Measurements from ENCODE around the gene GPI. TPM values are rescaled to one million over a fixed set of nuclear protein-coding genes. Genes with fewer than 3 reads are reported as not detected.

The GPI gene
- total RNA-seq, 1 experiment from 2014 or later, result 370 TPM

DNA sequence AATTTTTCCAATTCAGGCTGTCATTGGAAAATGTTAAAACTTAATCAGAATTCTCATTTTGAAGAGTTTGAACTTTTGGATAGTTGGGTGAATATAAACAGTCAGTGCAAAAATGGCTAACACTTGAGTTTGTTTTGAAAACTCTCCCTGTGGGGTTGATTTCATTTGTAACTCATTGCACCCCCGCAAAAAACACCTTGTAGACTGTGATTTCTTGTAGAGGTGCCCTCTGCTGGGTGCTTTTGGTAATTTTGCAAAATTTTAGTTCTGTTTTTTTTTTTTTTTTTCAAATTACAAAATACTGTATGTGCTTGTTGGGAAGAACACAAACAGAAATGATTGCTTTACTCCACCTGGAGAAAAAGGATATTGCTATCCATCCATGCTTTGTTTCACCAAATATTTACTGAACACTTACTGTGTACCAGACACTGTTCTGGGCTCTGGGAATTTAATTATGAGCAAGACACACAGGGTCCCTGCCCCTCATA lies 28.2 kb upstream of the GPI start:
- TF ChIP-seq POLR2AphosphoS5 (IDR thresholded peaks at IDR 0.05; ENCODE audit: low read depth, low read length), result no peak
- TF ChIP-seq, protein P1, sequence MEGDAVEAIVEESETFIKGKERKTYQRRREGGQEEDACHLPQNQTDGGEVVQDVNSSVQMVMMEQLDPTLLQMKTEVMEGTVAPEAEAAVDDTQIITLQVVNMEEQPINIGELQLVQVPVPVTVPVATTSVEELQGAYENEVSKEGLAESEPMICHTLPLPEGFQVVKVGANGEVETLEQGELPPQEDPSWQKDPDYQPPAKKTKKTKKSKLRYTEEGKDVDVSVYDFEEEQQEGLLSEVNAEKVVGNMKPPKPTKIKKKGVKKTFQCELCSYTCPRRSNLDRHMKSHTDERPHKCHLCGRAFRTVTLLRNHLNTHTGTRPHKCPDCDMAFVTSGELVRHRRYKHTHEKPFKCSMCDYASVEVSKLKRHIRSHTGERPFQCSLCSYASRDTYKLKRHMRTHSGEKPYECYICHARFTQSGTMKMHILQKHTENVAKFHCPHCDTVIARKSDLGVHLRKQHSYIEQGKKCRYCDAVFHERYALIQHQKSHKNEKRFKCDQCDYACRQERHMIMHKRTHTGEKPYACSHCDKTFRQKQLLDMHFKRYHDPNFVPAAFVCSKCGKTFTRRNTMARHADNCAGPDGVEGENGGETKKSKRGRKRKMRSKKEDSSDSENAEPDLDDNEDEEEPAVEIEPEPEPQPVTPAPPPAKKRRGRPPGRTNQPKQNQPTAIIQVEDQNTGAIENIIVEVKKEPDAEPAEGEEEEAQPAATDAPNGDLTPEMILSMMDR (IDR thresholded peaks at IDR 0.05), result peak; percentile 84
- DNase-seq (ENCODE audit: low read depth, low spot score) (no peak), ATAC-seq (peak; percentile 59)
- no peak overlapping the region for H3K4me3 ChIP-seq (ENCODE audit: low read depth in 2 of 2, low read length in 2 of 2)
- peaks cover 7% of the 10 kb centered on the region; the same call in 1 of the 2 replicates for H3K36me3 ChIP-seq (ENCODE audit: control insufficient read depth, insufficient read depth, low read length)
- ChIA-PET CTCF (interaction anchor here (0.5 kb wide), 1 partner anchor 127 kb away, joined by 3 read pairs; no protein-coding TSS in a partner anchor), POLR2A (no interaction called here)
- in situ Hi-C loops (cut with HindIII; ENCODE audit: low pct_unique_long_range_greater_than_20kb, low sequenced_read_pairs), result no loop called here
- no peaks in the 10 kb centered on the region for H3K4me1 ChIP-seq (ENCODE audit: control insufficient read depth, insufficient read depth, low read length)
- no peaks in the 10 kb centered on the region for H3K27me3 ChIP-seq (ENCODE audit: control insufficient read depth, insufficient read depth, low read length)
- no peaks in the 10 kb centered on the region for H3K9me3 ChIP-seq (ENCODE audit: control insufficient read depth, insufficient read depth, low read depth, low read length)
- BruUV-seq (replicated peaks), result no TSS peak
- H3K27ac ChIP-seq (ENCODE audit: low read length), result no peak overlapping the region
- intact Hi-C loops (cut with micrococcal nuclease; ENCODE audit: unreplicated experiment), result loop anchor here (5.0 kb wide), 1 partner anchor 95 kb away; no protein-coding TSS in a partner anchor

DNA sequence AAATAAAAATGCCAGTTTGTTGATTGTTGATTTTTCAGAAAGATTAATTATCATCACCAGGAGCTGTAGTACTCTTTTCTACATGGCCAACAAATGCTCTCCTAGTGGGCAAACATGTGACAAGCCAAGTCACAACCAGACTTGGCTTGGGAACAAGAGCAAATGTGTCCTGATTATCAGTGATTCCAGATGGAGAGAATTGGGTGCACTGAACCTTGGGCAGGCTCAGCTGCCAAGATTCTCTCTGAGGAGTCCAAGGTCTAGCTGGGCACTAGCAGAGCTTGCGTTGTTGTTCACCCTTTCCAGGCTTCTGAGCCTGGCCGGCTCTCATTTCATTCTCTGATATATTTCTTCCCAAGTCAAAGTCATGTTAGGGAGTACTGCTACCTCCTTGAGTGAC lies 27.3 kb upstream of the GPI start:
- POLR2A ChIA-PET, result interaction anchor here (0.6 kb wide), 1 partner anchor 549 kb away, joined by 12 read pairs; no protein-coding TSS in a partner anchor
- CTCF ChIA-PET, result interaction anchor here (0.5 to 0.8 kb wide), 2 partner anchors 128 to 408 kb away, joined by 3 read pairs; no protein-coding TSS in a partner anchor
- Histone ChIP-seq H3K27ac (ENCODE audit: low read length) (no peak overlapping the region), H3K9me3 (ENCODE audit: control insufficient read depth, insufficient read depth, low read depth, low read length) (no peaks in the 10 kb centered on the region), H3K27me3 (ENCODE audit: control insufficient read depth, insufficient read depth, low read length) (no peaks in the 10 kb centered on the region), H3K4me3 (ENCODE audit: low read depth in 2 of 2, low read length in 2 of 2) (no peak overlapping the region), H3K36me3 (ENCODE audit: control insufficient read depth, insufficient read depth, low read length) (peaks cover 7% of the 10 kb centered on the region; the same call in 1 of the 2 replicates), H3K4me1 (ENCODE audit: control insufficient read depth, insufficient read depth, low read length) (no peaks in the 10 kb centered on the region)
- DNase-seq (ENCODE audit: low read depth, low spot score) (no peak), ATAC-seq (no peak)
- in situ Hi-C loops (cut with HindIII; ENCODE audit: low pct_unique_long_range_greater_than_20kb, low sequenced_read_pairs), result no loop called here
- TF ChIP-seq, protein P2, sequence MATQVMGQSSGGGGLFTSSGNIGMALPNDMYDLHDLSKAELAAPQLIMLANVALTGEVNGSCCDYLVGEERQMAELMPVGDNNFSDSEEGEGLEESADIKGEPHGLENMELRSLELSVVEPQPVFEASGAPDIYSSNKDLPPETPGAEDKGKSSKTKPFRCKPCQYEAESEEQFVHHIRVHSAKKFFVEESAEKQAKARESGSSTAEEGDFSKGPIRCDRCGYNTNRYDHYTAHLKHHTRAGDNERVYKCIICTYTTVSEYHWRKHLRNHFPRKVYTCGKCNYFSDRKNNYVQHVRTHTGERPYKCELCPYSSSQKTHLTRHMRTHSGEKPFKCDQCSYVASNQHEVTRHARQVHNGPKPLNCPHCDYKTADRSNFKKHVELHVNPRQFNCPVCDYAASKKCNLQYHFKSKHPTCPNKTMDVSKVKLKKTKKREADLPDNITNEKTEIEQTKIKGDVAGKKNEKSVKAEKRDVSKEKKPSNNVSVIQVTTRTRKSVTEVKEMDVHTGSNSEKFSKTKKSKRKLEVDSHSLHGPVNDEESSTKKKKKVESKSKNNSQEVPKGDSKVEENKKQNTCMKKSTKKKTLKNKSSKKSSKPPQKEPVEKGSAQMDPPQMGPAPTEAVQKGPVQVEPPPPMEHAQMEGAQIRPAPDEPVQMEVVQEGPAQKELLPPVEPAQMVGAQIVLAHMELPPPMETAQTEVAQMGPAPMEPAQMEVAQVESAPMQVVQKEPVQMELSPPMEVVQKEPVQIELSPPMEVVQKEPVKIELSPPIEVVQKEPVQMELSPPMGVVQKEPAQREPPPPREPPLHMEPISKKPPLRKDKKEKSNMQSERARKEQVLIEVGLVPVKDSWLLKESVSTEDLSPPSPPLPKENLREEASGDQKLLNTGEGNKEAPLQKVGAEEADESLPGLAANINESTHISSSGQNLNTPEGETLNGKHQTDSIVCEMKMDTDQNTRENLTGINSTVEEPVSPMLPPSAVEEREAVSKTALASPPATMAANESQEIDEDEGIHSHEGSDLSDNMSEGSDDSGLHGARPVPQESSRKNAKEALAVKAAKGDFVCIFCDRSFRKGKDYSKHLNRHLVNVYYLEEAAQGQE (IDR thresholded peaks at IDR 0.05; ENCODE audit: insufficient read depth in 1 of 2, low read depth in 2 of 2, low read length in 1 of 2), result no peak
- TF ChIP-seq, protein P1 (IDR thresholded peaks at IDR 0.05), result no peak
- TF ChIP-seq SIN3A (IDR thresholded peaks at IDR 0.05; ENCODE audit: borderline replicate concordance, insufficient read depth, low read depth, low read length), result no peak
- no peak for TF ChIP-seq POLR2AphosphoS5 (IDR thresholded peaks at IDR 0.05; ENCODE audit: low read depth, low read length)
- TF ChIP-seq TCF7L2 (IDR thresholded peaks at IDR 0.05; ENCODE audit: low read depth, low read length), result no peak
- BruUV-seq (replicated peaks), result no TSS peak
- intact Hi-C loops (cut with micrococcal nuclease; ENCODE audit: unreplicated experiment), result loop anchor here (5.0 kb wide), 1 partner anchor 95 kb away; no protein-coding TSS in a partner anchor

All from Panc1 (cell line).